GM21515 (cell line): ENCODE measurements around the gene DZIP1.
A peak's percentile ranks its signal among the peaks of the same experiment; 100 is the strongest.
"Not testable (repeated sequence)": the region's sequence is repeated elsewhere in the genome, so short reads cannot be mapped to it uniquely, and the experiment has no call there.

Source experiments
- ATAC-seq: cut with Tn5 transposase; IDR thresholded peaks from one replicate; pipeline ENCODE4 v1.9.1; 2021; ENCODE audit not compliant: unreplicated experiment

Gene DZIP1

DNA sequence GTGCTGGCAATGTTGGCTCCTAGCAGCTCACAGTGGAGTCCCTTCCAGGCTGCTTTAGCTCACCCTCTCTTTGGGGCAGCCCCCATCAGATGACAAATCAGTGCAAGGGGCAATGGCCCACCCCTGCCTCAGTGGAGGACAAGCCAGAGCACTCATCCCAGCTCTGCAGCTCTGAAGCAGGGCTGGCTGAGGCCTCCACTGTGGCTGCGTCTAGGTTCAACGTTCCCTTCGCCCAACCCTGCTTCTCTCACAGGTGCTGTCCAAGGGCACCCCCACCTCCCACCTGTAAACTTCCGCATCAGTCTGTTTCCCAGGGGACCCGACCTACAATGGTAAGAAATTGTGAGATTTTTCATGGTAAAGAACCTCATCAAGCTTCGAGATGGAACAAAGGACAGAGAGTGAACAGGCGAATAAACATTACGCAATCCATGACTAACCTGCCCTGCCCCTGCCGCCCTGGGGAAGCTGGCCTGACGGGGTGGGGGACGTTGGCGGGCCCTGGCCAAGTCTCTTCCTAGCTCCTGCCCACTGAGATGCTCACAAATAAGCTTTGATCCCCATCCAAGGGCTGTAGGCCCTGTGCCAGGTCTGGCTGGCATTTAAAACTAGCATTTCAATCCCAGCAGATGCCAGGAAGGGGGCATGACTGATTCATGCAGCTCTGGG lies 40.5 kb downstream of the DZIP1 start:
- no peak for ATAC-seq

DNA sequence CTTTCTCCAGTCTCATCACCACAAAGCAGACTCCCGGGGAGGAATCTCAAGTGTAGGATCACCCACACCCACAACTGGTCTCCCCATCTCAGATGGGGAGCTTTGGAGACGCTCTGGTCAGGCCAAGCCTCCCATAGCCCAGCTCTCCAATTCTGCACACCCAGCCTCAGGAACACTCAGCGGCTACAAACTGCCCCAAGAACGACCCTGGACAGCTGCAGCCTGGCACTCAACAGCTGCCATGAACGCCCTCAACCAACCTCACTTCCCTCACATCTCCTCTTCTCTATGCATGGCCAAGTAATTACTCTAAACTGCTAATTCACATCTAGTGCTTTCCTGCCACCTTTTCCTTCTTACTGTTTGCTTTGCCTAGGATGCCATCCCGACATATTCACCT lies 42.6 kb downstream of the DZIP1 start:
- ATAC-seq = no peak

DNA sequence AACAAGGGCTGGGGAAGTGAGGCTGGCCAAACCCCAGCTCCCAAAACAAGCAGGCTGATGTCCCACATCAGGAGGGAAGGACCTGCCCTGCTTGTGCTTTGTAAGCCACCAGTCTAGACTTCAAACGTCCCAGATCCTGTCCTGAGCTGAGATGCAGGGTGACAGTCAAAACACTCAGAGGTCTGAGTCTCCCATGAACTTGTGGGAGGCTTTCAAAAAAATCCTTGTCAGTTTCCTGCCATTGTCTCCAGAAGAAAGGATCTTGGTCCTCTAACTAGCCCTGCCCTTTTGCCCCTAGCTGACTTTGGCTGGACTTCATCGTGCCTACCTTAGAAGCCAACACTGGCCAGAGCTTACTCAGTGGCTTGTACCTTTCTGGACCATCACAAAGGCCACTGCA lies 43.3 kb downstream of the DZIP1 start:
- no peak for ATAC-seq

DNA sequence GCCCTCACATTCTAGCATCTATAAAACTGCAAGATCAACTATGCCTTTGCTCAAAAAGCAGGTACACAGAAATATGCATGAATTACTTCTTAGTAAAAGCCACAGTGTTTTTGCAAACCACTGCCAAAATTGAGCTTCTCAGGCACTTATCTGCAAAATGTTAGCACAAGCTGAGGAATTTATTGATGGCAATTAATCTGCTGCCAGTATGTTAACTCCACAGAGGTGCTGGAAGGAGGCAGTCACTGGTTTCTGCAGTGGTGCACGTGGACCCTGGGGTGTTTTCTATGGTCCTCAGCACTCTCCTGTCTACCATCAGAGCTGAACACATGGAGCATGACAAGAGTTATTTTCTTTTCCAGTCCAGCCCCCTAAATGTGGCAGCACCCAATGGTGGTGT lies 47.8 kb downstream of the DZIP1 start:
- no peak for ATAC-seq

DNA sequence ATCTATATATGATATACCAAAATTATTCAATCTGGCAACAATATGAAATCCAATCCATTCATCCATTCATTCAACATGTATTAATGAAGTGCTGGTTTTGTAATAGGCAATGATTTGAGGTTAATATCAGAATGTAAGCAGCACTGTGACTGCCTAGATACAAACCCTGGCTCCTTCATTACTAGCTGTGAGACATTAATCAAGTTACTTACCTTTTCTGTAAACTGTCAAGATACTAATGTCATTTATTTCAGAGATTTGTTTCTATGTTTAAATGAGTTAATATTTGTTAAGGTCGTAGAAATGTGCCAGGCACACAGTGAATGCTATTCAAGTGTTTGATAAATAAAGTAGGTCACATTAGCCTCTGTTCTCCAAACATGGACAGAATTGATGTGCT lies 51.0 kb downstream of the DZIP1 start:
- ATAC-seq = no peak

DNA sequence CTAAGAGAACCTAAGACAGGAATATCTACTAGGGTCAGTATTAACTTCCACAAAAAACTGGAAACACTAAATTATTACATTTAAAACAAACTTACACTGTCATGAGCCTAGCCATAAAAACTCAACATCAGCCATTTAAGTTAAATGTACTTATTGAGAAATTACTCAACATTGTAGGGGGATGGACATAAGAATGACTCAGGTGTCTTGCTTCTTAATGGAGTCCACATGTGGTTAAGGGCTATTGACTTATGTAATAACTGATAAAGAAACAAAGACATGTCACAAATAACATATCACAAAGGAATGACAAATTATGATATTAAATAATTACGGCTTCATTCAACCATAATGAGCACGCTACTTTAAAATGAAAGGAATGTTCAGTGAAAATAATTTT lies 55.8 kb downstream of the DZIP1 start:
- ATAC-seq = no peak

DNA sequence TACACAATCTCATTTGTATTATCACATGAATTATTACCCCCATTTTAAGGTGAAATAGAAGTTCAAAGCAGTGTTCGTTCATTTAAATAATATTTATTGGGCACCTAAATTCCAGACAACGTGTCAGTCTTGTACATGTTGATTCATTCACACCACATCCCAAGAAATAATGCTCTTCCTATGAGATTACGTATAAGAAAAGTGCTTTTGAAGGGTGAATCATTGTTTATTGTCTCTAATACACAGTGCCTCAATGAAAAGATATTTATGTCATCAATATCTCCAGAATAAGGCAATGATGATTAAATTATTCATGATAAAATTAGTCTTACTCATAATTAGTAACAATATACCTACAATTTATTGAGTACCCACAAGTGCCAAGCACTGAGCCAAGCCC lies 56.4 kb downstream of the DZIP1 start:
- ATAC-seq = no peak

DNA sequence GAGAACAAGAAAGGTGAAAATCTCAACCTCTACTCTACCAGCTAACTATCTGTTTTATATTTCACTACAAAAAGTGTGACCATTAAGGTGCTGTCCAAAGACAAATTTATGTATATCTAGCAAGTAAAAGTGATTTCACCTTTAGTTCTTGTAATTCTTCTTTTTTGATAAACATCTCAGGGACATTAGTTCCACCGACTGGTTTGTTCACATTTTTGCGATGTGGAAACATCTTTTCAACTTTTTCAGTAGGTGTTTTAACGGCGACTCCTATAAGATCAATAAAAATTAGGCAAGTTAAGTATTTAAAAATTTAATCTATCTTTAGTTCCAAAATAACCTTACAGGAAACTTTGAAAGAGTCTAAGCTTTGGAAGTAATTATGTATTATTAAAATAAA lies 58.6 kb downstream of the DZIP1 start:
- ATAC-seq = no peak

DNA sequence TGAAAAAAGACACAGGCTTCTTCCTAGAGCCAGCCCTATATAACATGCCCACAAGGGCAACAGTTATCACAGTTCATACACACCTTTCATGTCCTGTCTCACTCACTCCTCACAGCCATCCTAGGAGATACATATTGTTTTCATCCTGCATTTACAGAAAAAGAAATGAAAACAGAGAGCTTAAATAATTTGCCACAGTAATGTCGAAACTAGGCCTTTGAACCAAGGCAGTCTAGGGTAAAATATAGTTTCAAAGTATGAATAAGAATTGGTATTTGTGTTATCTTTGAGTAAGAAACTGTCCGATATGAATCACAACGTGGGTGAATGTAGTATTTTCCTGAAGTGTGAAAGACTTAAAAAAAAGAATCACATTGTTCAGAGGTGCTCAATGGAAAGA lies 65.2 kb downstream of the DZIP1 start:
- peak; percentile 77 for ATAC-seq

DNA sequence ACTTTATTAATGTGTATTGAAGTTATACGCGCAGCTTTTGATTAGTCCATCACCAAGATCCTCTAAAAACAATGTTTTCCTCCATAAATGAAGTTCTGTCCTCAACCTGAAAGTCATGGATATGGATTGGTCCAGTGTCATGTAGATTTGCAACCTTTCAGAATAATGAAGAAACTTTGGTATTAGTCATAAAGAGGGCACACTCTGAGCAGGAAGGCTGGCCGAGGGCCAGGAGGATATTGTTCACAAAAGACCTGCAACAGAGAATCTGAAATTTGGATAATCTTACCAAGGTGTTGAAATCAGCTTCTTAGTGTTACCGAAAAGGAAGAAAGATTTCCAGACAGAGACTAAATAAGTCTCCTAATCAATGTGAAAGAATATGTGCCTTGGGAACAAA lies 71.3 kb downstream of the DZIP1 start:
- ATAC-seq = no peak

DNA sequence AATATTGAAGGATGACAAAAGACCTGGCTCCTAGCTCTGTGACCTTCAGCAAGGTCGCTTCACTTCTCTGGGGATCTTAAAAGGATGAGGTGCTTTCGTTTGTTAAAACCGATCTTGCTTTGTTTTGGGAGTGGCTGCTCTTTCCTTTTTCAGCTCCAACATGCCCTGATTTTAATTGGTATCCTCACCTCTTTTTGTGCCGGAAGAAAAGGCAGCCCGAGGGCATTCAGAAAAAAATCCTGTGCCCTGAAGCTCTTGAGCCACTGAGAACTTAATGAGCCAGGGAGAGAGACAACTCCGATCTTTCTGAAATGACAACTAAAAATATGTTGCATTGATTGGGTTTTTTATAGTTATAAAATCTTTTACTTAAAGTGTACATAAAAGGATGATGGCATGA lies 72.6 kb downstream of the DZIP1 start:
- no peak for ATAC-seq

DNA sequence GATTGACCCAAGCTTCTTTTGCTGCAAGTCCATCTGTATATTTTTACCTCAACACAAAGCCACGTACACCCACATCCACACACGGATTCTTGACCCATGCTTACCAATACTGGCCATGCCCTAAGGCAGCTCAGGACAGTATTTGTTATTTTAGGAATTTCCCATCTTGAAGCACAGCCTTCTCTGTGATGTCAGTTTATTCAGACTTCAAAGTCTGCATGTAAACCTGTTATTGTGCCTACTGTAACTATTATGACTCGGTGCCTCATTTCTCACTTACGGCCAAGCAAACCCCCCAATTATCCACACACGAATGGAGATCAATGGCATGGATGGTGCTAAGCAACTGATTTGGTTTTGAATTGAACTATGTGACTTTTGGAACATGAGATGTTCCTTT lies 74.5 kb downstream of the DZIP1 start:
- ATAC-seq = no peak

DNA sequence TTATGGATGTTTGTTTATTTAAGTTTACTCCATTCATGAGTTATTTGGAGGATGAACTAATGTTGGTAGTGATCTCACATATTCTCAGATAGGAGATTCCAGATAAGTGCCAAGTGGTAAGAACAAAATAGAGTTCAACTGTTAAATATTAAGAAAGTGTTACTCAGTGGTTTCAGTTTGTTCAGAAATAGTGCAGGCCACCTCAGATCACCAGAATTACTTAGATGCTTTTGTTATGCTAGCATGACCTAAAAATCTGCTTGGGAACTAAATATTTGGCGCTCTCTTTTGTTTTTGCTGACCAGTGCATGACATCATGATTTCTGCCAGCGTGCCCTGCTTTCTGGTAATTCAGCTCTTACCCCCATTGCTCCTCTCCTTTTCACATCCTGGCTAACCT lies 76.4 kb downstream of the DZIP1 start:
- ATAC-seq = no peak

DNA sequence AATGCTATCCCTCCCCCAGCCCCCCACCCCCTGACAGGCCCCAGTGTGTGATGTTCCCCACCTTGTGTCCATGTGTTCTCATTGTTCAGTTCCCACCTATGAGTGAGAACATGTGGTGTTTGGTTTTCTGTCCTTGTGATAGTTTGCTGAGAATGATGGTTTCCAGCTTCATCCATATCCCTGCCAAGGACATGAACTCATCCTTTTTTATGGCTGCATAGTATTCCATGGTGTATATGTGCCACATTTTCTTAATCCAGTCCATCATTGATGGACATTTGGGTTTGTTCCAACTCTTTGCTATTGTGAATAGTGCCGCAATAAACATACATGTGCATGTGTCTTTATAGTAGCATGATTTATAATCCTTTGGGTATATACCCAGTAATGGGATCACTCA lies 78.7 kb downstream of the DZIP1 start:
- not testable (repeated sequence) for ATAC-seq

DNA sequence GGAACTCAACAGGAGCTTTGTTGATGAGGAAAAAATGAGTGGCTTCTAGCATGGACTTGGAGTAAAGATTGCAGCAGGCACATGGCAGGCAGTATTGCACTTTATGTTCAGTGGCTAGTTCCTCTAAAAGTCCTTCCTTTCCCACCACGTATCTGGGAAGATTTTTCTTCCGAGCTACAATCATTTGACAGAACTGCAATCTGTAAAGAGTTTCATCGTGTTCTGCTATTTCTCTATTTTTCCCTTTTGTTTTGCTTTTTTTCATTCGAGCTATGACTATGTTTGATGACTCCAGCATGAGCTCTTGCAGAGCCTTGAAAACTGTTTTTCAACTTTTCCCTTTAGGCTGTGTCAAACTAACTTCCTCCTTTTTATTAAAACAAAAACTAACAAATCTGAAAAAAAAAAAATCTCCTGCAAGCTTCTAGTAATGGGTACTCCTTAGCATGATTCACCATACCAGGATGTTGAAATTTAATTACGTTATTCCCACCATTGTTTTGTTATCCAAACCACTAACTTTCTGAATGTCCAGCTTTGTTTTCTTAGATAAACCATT lies 79.7 kb downstream of the DZIP1 start:
- no peak for ATAC-seq

DNA sequence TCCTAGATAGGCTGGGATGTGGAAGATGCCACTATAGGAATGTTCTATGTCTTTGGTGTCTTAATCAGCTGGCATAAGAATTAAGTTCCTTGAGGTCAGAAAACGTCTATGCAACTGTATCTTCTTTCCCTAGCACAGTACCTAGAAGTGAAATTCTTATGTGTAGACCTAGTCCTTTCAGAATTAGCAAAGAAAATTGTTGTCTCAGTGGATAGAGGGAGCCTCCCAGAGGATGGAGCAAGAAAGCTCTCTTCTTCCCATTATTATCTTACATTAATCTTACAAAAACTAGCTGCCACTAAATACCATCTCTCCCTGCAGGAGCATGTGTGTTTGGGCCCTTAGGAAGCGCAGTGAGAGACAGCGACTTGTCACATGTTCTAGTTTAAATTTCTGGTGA lies 80.4 kb downstream of the DZIP1 start:
- no peak for ATAC-seq

DNA sequence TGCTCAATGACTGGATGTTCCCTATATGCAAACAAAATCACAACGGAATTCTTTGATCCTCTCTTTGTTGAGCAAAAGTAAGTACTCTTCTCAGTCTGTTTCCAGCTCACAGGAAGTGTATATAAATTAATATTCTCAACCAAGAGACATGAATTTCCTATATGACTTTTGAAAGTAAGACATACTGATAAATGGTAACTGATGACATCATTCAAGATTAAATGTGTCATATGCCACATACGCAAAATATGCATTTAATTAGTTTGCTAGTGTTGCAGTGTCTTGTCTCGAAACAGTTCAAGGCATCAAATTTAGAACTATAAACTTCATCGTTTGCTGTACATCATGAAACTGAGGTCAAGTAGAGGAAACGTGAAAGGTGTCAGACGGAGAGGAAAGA lies 84.1 kb downstream of the DZIP1 start:
- no peak for ATAC-seq

DNA sequence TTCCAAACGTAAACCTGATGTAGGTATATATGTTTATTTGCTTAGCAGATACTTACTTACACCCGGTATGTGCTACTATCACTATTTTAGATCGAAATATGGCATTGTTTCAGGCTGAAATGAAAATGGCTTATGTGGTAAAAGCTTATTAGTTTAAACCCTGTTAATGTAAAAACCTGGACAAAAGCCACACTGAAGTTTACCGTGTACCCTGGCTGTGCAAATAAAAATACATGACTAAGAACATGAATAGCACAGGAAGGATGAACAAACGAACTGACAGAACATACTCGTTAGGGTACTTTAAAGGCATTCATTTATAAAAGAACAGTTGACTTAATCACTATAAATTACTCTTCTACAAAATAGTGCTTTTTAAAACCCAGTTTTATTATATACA lies 85.4 kb downstream of the DZIP1 start:
- ATAC-seq = no peak

DNA sequence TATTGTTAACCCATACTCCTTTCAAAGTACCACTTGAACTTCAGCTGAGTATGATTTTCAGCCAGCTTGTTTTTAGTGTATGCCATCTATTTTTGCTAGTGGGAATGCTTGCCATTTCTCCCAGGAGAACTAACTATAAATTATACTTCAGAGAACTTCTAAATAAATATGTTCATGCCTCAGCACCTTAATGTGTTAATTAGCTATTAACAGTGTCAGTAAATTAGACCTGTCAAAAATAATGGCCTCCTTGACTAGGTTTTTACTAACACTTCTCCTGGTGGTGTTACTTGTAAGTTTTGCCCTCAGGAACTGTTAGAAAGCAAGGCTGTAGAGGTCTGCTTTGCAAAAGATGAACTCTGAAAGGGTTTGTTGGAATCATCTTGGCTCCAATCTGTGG lies 87.5 kb downstream of the DZIP1 start:
- no peak for ATAC-seq

DNA sequence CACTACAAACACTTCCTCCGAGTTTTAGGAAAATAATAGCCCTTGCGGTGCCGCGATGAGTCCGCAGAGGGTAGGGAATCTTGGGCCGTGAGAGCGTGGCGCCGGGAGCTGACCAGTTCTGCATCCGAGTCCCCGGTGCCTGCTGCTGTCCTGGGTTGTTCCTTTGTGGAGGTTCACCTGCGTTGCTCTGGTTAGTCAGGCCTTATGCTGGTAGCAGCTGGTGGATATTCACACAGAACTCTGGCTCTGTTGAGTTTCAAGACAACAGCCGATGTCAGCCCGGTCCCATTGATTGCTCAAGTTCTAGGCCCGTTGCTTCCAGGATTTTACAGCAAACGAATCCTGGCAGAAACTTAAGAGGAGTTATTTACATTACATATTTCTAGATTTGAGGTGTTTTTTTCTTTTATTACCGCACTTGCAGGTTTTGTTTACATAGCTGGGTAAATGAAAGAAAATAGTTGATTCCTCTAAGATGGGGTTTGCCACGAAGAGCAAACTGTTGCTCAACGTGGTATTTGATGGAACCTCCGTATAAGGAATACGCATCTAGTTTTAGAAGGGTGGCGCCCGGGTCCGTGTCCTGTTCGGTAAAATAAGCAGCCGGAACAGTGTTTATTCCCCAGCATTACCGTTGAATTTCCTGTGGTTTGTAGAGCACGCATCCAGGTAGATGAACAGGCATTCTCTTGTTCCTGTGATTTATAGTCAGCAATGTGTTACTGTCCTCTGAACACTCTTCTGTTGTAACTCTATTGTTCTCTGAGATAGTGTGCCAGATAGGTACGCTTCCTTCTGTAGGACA lies 90.7 kb downstream of the DZIP1 start:
- ATAC-seq = no peak

DNA sequence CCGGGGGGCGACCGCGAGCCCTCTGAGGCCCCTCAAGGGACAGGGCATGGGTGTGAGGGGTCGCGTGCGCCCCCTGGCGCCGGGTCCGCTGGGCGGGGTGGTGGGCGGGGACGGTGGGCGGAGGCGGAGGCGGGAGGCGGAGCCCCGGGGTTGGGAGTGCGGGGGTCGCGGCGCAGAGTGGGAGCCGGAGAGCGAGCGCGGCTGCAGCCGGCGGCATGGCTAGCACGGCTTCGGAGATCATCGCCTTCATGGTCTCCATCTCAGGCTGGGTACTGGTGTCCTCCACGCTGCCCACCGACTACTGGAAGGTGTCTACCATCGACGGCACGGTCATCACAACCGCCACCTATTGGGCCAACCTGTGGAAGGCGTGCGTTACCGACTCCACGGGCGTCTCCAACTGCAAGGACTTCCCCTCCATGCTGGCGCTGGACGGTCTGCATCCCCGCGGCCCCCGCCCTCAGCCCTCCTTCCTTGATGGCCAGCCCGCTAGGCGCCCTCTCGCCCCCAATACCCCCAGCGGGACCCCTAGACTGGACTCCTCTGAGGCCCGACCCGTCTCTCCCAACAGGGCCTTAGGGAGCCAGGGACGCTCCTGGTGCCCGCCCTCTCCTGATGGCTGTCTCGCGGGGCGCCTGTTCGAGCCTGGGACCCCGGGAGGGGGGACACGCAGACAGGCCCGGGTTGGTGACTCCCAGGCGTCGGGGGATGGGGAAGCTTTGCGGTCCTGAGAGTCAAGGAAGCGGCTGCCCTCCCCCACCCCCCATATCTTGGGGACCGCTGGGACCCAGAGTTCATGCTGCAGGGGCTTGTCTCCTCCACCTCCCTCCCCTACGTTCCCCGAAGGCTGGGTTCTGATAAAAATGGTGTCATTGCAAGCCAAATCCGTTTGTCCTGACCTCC lies 91.7 kb downstream of the DZIP1 start, which contains the start of gene CLDN10:
Gene CLDN10 (plus strand): TSS at position 182 of the 903 bp plus-strand sequence. CDS start 34 bp downstream, at position 216.
- ATAC-seq = no peak
